Heart left ventricle (tissue), 16 donors: ENCODE data around the gene COX8C. TPM values are rescaled to one million over a fixed set of nuclear protein-coding genes. Genes with fewer than 3 reads are reported as not detected.

Source experiments
- ATAC-seq, 4 donors: fragments of 200-7000 bp; cut with Tn5 transposase; one replicate each; pipeline ENCODE4 v1.9.1; 2020 to 2022; ENCODE audit warnings: moderate library complexity in 4 of 4, mild to moderate bottlenecking in 3 of 4, moderate number of reproducible peaks in 1 of 4
- DNase-seq, 5 donors: peaks; one replicate each; pipeline ENCODE4 v3.0.0-alpha.2; 2020
- H3K27ac ChIP-seq, 12 donors: fragments of 200-600 bp; sonication (generic) in 4 of 12; one replicate each; pipeline versions ENCODE4 v1.5.0 to v1.8.0; 2016 to 2022; ENCODE audit warnings: mild to moderate bottlenecking in 2 of 12
- H3K27me3 ChIP-seq, 9 donors: fragments of 200-600 bp; sonication (generic) in 2 of 9; one replicate each; pipeline versions ENCODE4 v1.5.1 to v1.8.0; 2016 to 2022; ENCODE audit warnings: mild to moderate bottlenecking in 3 of 9
- H3K36me3 ChIP-seq, 9 donors: fragments of 200-600 bp; sonication (generic) in 2 of 9; one replicate each; pipeline versions ENCODE4 v1.5.0 to v1.8.0; 2018 to 2022; ENCODE audit warnings: mild to moderate bottlenecking in 2 of 9
- H3K4me1 ChIP-seq, 12 donors: fragments of 200-600 bp; sonication (generic) in 4 of 12; one replicate each; pipeline versions ENCODE4 v1.5.0 to v1.8.0; 2016 to 2022; ENCODE audit warnings: mild to moderate bottlenecking in 3 of 12
- H3K4me3 ChIP-seq, 12 donors: fragments of 200-600 bp; sonication (generic) in 4 of 12; one replicate each; pipeline versions ENCODE4 v1.5.0 to v1.8.0; 2017 to 2022; ENCODE audit warnings: mild to moderate bottlenecking in 9 of 12, moderate library complexity in 4 of 12
- H3K9me3 ChIP-seq, 12 donors: fragments of 200-600 bp; sonication (generic) in 4 of 12; one replicate each; pipeline versions ENCODE4 v1.5.0 to v1.8.0; 2016 to 2022; ENCODE audit warnings: mild to moderate bottlenecking in 1 of 12
- POLR2A ChIP-seq, 2 donors: fragments of 450-650 bp; IDR thresholded peaks; one replicate each; pipeline ENCODE4 v1.6.1; 2017; ENCODE audit warnings: antibody characterized with exemption in 2 of 2, mild to moderate bottlenecking in 2 of 2, moderate library complexity in 2 of 2
- WGBS, 4 donors: extraction: QIAGEN DNeasy Blood & Tissue Kit in 2 of 4; methylation state at CpG; one replicate each; pipeline versions ENCODE4 v1.1.5 to v1.1.7; 2013 to 2018; 5-methylcytosine and 5-hydroxymethylcytosine counted together
- intact Hi-C, 10 donors: fragments of 100-400 bp; cut with DNase I; formaldehyde crosslinking; loops; one replicate each; pipeline versions ENCODE4 v1.11.1 to v1.14.2; 2022
- polyA plus RNA-seq, 2 donors: library from polyadenylated mRNA; stranded (reverse); fragments of 200-250 nt; gene quantifications; one replicate each; pipeline ENCODE4 v1.2.3, GENCODE V29; 2013
- total RNA-seq, 9 donors: library from RNA; depleted of rRNA in 2 of 9; stranded (reverse); fragments of >200 nt in 2 of 9; fragmentation: NEBNext Ultra II Directional in 3 of 9; extraction: Animal tissue kit (Norgen Biotek cat#: 25700) in 3 of 9; gene quantifications; one replicate each; pipeline versions ENCODE4 v1.1.0 to v1.2.4, GENCODE V29; 2016 to 2023
- TF ChIP-seq, protein P1 (sequence below), 12 donors: fragments of 200-600 bp; sonication (generic) in 4 of 12; IDR thresholded peaks; one replicate each; pipeline versions ENCODE4 v1.5.0 to v1.8.0; 2018 to 2022; ENCODE audit warnings: antibody characterized with exemption in 12 of 12, mild to moderate bottlenecking in 5 of 12
- donor health status: ischemic (EF 13 %, LVEDD 7.1; RV severe dilation, severe dysfunction).
- donor health status: healthy with polysubstance abuse.
- donor health status: DM: no; HTN: yes; CAD: no.
- donor health status: DM: no; HTN: no; CAD: no.
- donor health status: ischemic (EF 25% LVEDD 6.9; RV normal size, moderate dysfunction).
- donor health status: ischemic (EF 25% LVEDD 5.7; RV mildly dilated, moderate dysfunction).
- donor health status: healthy.
- donor health status: DM: yes; HTN: yes; CAD: no.
- donor health status: ischemic (EF 35%, LVEDD 5.7; RV mildly dilated, moderate dysfunction).
- donor health status: nonischemic (EF 11% LVEDD 7.7; RV severe dilation, severe dysfunction).
- donor health status: DM: yes; HTN: yes; CAD: no.
- donor health status: PGD.
- donor health status: ischemic (EF 29% LVEDD 5.4; RV normal size, mild dysfunction).
- donor health status: nonischemic (EF 23%, LVEDD 6.1; RV moderate dilation, normal function).

Gene COX8C
- total and polyA plus RNA-seq, 11 donors, result 0.60 to 2.0 (median 0.89) TPM; not detected in 5

DNA sequence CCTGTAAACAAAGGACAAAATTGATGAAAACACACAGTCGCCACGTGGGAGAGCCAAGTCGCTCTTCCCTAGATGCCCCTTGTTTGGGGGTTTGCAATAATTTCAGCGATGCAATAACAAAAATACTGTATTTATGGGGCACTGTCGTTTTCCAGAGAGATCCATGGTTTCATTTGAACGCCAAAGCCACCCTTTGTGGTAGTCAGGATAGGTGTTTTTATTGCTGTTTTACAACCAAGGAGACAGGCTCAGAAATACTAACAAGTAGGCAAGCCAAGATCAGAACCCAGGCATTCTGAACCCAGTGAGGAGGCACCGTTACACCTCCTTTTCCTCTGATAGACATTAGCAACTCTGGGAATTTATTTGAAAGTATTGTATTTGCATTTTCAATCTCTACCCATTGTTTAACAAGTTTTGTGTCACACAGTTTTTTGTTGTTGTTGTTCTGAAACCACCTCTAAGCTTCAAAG lies 13.3 kb upstream of the COX8C start:
- 7 to 12% (median 8%) methylated on average over 7 of the region's 7 CpGs for WGBS, 4 donors
- Histone ChIP-seq H3K9me3 (peaks cover 0 to 11% (median 0%) of the 10 kb centered on the region in 12 donors), H3K27ac (peak overlapping the region in 11 of 12 donors; percentile 87 to 99 (median 98)), H3K36me3 (peaks cover 0 to 2% (median 0%) of the 10 kb centered on the region in 9 donors), H3K27me3 (no peaks in the 10 kb centered on the region), H3K4me1 (peaks cover 0 to 44% (median 28%) of the 10 kb centered on the region in 12 donors), H3K4me3 (peak overlapping the region; percentile 61 to 98 (median 90))
- no peak for DNase-seq
- ATAC-seq, result no peak
- TF ChIP-seq, protein P1, sequence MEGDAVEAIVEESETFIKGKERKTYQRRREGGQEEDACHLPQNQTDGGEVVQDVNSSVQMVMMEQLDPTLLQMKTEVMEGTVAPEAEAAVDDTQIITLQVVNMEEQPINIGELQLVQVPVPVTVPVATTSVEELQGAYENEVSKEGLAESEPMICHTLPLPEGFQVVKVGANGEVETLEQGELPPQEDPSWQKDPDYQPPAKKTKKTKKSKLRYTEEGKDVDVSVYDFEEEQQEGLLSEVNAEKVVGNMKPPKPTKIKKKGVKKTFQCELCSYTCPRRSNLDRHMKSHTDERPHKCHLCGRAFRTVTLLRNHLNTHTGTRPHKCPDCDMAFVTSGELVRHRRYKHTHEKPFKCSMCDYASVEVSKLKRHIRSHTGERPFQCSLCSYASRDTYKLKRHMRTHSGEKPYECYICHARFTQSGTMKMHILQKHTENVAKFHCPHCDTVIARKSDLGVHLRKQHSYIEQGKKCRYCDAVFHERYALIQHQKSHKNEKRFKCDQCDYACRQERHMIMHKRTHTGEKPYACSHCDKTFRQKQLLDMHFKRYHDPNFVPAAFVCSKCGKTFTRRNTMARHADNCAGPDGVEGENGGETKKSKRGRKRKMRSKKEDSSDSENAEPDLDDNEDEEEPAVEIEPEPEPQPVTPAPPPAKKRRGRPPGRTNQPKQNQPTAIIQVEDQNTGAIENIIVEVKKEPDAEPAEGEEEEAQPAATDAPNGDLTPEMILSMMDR (IDR thresholded peaks at IDR 0.05), result no peak
- TF ChIP-seq POLR2A (IDR thresholded peaks at IDR 0.05), result no peak
- intact Hi-C loops, result loop anchor here in 4 of 10 donors (5.0 to 10.0 kb wide), 2 partner anchors 126 to 129 kb away; partner anchors contain the start of genes GON7 (in 4 of the 4) and UBR7 (in 4 of the 4)

DNA sequence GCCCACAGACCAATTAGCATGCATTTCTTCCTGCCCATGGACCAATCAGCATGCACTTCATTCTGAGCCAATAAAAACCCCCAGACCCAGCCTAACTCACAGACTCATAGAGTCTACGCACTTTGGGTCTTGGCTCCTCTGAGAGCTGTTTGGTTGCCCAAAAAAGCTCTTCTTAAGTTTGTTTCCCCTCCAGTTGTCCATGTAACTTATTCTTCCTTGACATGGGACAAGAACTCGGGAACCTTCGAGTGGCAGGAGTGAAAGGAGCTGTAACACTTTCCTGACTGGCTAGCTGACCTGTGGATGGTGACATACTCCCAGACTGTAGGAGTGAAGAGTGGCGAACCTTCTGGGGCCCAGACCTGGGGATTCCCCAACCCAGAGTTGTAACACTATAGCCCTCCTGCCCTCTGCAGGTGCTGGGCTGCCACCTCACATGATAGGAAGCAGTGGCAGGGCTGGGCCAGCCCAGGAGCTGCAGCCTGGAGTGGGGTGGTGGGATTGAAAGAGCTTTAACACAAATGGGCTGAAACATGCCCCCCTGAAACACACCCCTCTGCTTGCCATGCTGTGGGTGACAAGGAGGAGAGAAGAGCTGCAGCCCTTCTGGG lies 9.7 kb upstream of the COX8C start:
- intact Hi-C loops, result loop anchor here in 1 of 10 donors (10.0 kb wide), 1 partner anchor 132 kb away; the partner anchor contains the start of genes GON7 and UBR7
- peaks cover 0 to 11% (median 2%) of the 10 kb centered on the region in 12 donors for H3K9me3 ChIP-seq
- WGBS, 4 donors, result 90 to 96% (median 95%) methylated on average over 4 of the region's 4 CpGs
- H3K36me3 ChIP-seq, result peaks cover 0 to 2% (median 0%) of the 10 kb centered on the region in 9 donors
- ATAC-seq (no peak), DNase-seq (no peak)
- H3K4me1 ChIP-seq, result peaks cover 0 to 14% (median 7%) of the 10 kb centered on the region in 12 donors
- H3K4me3 ChIP-seq, result no peak overlapping the region
- H3K27ac ChIP-seq, result no peak overlapping the region
- H3K27me3 ChIP-seq, result no peaks in the 10 kb centered on the region
- TF ChIP-seq POLR2A (IDR thresholded peaks at IDR 0.05), result no peak
- TF ChIP-seq, protein P1 (IDR thresholded peaks at IDR 0.05), result no peak

DNA sequence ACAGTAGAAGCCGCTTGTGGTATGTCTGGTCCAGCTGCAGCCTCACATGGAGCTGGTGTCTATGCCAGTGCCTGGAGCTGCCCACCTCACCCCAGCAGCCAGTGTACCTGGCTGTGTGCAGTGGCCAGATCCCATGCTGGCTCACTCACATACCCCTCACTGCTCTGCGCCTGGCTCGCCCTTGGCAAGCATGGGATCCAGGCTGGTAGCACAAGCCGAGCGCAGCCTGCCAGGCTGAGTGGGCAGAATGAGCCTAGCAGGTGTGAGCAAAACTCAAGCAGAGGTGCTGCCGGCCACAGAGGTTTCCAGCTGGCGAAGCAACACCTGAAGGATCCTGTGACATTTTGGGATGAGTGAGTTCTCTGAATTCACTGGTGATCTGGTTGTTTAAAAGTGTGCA lies 9.1 kb upstream of the COX8C start:
- Histone ChIP-seq H3K27me3 (no peaks in the 10 kb centered on the region), H3K27ac (no peak overlapping the region), H3K4me1 (peaks cover 0 to 16% (median 7%) of the 10 kb centered on the region in 12 donors), H3K4me3 (no peak overlapping the region), H3K36me3 (peaks cover 0 to 2% (median 0%) of the 10 kb centered on the region in 9 donors), H3K9me3 (peaks cover 0 to 11% (median 2%) of the 10 kb centered on the region in 12 donors)
- 92 to 100% (median 97%) methylated on average over 5 to 7 of the region's 7 CpGs for WGBS, 4 donors
- intact Hi-C loops, result loop anchor here in 1 of 10 donors (10.0 kb wide), 1 partner anchor 133 kb away; the partner anchor contains the start of genes GON7 and UBR7
- TF ChIP-seq, protein P1 (IDR thresholded peaks at IDR 0.05), result no peak
- TF ChIP-seq POLR2A (IDR thresholded peaks at IDR 0.05), result no peak
- DNase-seq (no peak), ATAC-seq (no peak)

DNA sequence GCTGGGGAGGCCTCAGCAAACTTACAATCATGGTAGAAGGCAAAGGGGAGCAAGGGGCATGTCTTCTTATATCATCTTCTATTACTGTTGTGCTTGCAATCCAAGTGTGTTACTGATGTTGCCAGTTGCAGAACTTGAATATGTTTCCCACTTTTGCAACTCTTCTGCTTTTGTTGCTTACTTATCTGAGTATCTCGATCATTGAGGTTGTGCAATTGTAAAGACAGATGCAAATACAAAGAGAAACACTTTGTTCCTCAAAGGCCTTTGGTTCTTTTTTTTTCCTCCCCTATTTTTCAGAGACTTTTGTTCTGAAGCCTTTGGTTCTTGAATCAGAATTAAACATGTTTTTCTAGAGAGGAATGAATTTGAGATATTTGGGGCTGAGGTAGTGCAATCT lies 3.7 kb upstream of the COX8C start:
- no peak for TF ChIP-seq POLR2A (IDR thresholded peaks at IDR 0.05)
- TF ChIP-seq, protein P1 (IDR thresholded peaks at IDR 0.05), result no peak
- peaks cover 0 to 6% (median 0%) of the 10 kb centered on the region in 12 donors for H3K9me3 ChIP-seq
- H3K27me3 ChIP-seq, result no peaks in the 10 kb centered on the region
- H3K27ac ChIP-seq, result no peak overlapping the region
- no peak overlapping the region for H3K4me3 ChIP-seq
- ATAC-seq, result no peak
- peaks cover 0 to 8% (median 0%) of the 10 kb centered on the region in 12 donors for H3K4me1 ChIP-seq
- no peaks in the 10 kb centered on the region for H3K36me3 ChIP-seq
- intact Hi-C loops, result no loop called here
- 77 to 85% (median 79%) methylated on average over 1 of the region's 1 CpG for WGBS, 4 donors
- no peak for DNase-seq
